T-helper 2 cell treated with Interferon-gamma antibody and Interleukin-4, amounts not matched to agents 100 ng/mL and 5 ng/mL, for 36 hours (primary cell): Measurements from ENCODE around the gene ENOX2. TPM values are rescaled to one million over a fixed set of nuclear protein-coding genes. Genes with fewer than 3 reads are reported as not detected.

Experiments used
- intact Hi-C: fragments of 100-400 bp; cut with micrococcal nuclease; formaldehyde crosslinking; loops from one replicate; pipeline ENCODE4 v1.15.1; 2023
- total RNA-seq: library from RNA; stranded (reverse); gene quantifications from 2 replicates; pipeline ENCODE4 v1.2.3, GENCODE V29; 2022

The ENOX2 gene
- total RNA-seq, 1 donor from 2014 or later, result 13.9 TPM

DNA sequence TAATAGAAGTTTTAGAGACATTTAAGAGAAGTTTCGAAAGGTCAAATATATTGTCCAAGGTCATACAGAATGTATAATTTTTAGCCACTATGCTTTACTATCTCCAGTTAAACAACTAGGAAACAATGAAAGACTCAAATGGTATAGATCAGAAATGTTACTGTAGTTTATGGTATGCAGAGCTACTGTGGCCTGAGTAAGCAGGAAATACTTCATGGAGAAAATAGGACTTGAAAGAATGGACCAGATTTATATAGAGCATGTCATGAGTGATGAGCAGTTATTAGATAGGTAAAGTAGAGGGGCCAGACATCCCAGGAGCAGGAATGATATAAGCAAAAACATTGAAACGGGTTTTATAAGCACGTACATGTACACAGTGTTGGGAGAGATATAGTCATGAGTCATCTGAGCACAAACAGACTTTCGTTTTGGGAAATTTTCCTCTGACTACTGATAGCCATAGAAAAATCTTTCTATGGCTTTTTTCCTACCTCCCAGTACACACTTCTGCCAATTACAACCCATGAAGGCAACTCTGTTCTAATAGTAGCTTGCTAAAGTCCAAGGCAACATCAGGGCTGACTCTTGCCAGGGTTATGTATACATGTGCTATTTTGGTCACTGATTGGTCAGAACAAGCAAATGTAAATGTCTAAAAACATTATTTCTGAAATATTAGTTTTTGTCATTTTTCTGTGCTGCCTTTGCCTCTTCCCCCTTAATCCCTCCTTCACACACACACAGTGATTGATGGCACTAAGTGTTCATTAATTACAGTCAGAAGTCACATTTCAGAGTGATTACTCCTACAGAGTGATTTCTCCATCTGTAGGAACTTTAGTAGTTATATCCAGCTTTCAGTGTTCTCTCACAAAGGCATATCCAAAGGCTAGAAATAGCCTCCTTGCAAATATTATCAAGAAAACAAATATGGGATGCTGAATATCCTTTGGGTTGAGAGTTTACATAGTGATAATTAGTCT, 198.7 kb downstream of the ENOX2 start:
- intact Hi-C loops, result no loop called here

DNA sequence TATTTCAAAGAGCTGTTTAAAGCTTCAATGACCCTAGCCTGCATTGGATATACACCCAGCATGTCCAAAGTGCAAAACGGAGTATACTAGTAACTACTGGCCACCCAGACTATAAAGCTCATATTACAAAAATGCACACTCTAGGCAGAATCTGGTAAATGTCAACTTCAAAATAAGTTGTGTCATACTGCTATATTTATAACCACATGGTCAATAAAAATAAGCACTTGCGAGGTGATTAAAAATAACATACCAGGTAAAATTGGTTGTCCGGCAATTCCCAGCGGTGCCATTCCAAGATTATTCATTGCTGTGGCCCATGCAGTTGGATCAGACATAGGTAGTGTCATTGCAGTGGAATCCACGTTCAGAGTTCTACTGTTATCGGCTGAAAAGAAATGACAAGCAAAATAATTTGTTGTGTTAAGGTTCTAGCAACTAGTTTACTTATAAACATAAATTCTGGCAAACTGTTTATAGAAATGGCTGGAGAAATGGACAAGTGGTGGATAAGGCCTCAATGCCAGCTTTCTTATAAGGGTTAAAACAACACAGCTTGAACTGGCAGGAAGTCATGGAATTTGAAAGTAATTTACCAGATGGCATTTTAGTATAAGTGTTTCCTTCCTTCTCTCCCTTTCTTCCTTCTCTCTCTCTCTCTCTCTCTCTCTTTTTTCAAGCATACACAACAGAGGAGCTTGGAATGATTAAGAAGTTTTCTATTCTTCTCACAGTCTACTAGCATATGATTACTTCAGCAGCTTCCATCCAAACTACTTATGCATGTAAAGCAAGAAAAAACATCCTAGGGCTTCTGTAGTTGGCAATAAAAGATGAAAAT, 199.9 kb downstream of the ENOX2 start:
- intact Hi-C loops, result no loop called here

- intact Hi-C loops, result no loop called here
These were observed 202.4 kb downstream of the ENOX2 start for GRCh38 chrX:130700629-130701028.

GRCh38 chrX:130699618-130700017, 203.4 kb downstream of the ENOX2 start:
- intact Hi-C loops, result no loop called here

DNA sequence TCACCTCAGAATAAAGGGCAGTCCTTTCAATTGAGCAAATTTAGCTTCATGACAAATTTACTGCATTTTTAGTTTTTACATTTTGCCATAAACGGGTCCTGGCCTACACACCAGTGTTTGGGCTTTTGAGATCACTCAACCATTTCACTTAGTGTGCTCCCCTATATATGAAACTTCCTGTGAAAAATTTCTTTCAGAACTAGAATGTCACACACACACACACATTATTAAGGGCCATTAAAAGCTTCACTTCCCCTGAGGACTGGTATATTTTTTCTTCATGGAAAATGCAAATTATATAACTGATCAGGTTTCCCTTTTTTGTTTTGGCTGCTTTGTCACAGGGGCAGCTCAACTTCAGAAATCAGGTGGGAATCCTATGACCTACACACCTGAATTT, 206.5 kb downstream of the ENOX2 start:
- intact Hi-C loops, result no loop called here

- intact Hi-C loops, result no loop called here
These were observed 207.1 kb downstream of the ENOX2 start for GRCh38 chrX:130695931-130696330.

DNA sequence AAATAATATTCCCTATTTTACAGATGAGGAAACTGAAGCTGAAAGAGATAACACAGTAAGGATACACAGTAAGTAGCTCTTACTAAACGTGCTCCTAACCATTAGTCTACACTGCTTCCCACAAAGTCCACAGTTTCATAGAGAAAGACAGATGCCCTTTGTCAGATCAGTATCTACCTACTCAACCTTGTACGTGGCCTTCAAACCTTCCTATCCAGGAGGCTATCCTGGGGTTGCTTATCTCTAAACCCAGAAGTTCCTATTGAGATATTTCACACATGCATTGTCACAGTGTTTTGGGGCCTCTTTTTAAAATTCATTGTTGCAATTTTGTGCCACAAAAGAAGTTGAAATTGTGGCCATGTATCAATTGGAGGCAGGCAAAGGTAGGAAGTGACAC, 208.0 kb downstream of the ENOX2 start:
- intact Hi-C loops, result no loop called here

GRCh38 chrX:130691576-130691975, 211.4 kb downstream of the ENOX2 start:
- intact Hi-C loops, result no loop called here

- intact Hi-C loops, result no loop called here
These were observed 214.6 kb downstream of the ENOX2 start for GRCh38 chrX:130688360-130688759.

DNA sequence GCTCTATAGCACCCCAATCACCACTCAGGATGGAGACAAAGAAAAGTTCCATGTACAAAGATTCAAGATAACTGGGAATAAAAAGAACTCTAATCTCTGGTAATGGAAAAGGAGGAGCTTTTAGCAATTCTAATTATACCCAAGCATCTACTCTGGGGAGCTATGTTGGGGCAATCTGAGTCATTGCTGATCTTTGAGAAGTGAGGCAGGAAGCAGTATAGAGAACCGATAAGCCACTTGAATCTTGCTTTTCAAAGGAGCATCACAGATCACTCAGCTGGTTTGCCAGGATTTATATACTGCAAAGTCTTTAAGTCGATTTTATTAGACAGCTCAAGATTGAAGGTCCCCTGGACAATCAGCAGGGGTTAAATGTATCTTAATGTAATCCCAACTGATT, 220.0 kb downstream of the ENOX2 start:
- intact Hi-C loops, result no loop called here

- intact Hi-C loops, result no loop called here
These were observed 222.6 kb downstream of the ENOX2 start for GRCh38 chrX:130680164-130681035.

GRCh38 chrX:130676861-130677260, 226.1 kb downstream of the ENOX2 start:
- intact Hi-C loops, result no loop called here

GRCh38 chrX:130672214-130672613, 230.8 kb downstream of the ENOX2 start:
- intact Hi-C loops, result no loop called here

DNA sequence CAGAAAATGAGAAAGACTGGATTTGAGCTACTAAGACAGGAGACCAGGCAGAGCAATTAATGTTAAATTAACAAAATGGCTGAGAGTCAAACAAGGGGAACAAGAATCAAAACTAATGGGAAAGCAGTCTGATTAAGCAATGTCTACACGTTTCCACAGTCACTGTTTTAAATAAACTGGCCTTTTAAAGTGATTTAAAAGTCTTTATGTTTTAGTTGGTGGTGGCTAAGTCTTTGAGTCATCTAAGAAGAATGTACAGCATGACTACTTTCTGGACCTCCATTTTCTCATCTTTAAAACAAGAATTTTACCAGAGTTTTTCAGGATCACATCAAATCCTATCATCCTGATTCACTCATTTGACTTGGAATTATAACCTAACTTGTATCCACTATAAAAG, 233.8 kb downstream of the ENOX2 start:
- intact Hi-C loops, result no loop called here

- intact Hi-C loops, result no loop called here
These were observed 237.7 kb downstream of the ENOX2 start for GRCh38 chrX:130665263-130665662.

- intact Hi-C loops, result no loop called here
These were observed 244.7 kb downstream of the ENOX2 start for GRCh38 chrX:130658310-130658709.

- intact Hi-C loops, result no loop called here
These were observed 248.5 kb downstream of the ENOX2 start for GRCh38 chrX:130654409-130654950.

GRCh38 chrX:130652824-130653578, 250.0 kb downstream of the ENOX2 start:
- intact Hi-C loops, result no loop called here

GRCh38 chrX:130649738-130650137, 253.3 kb downstream of the ENOX2 start:
- intact Hi-C loops, result no loop called here

GRCh38 chrX:130647468-130647867, 255.5 kb downstream of the ENOX2 start:
- intact Hi-C loops, result no loop called here
